Naive thymus-derived CD8-positive, alpha-beta T cell (primary cell): ENCODE results near the gene PLPPR4. TPM values are rescaled to one million over a fixed set of nuclear protein-coding genes. Genes with fewer than 3 reads are reported as not detected.
"Not testable (repeated sequence)": the region's sequence is repeated elsewhere in the genome, so short reads cannot be mapped to it uniquely, and the experiment has no call there.

Experiments used
- ATAC-seq, 2 donors: fragments of 150-1000 bp; cut with Tn5 transposase in 1 of 2; sonication (Bioruptor Pico), chemical (Tn5 transposase) in 1 of 2; 1 replicate in 1 of 2; 2 replicates in 1 of 2; pipeline ENCODE4 v1.10.0; 2021; ENCODE audit warnings: mild to moderate bottlenecking in 2 of 2, moderate library complexity in 2 of 2
- POLR2A ChIA-PET: fragments of 350-600 bp; sonication (Branson Sonifier 250); formaldehyde crosslinking; loops from one replicate; lab custom pipeline; 2021; ENCODE audit warnings: antibody characterized with exemption; lab: Charles Lee
- DNase-seq, 10 donors: peaks; one replicate each; pipeline versions ENCODE4 v3.0.0 to v3.0.0-alpha.2; 2020 to 2022
- H3K27ac Mint-ChIP-seq, 10 donors: one replicate each; pipeline ENCODE4 v1.8.0; 2020 to 2022; ENCODE audit warnings: mild to moderate bottlenecking in 10 of 10, mixed read lengths in 10 of 10, moderate library complexity in 4 of 10, inconsistent platforms in 1 of 10
- H3K27me3 Mint-ChIP-seq, 5 donors: one replicate each; pipeline ENCODE4 v1.8.0; 2021 to 2022; ENCODE audit warnings: mixed read lengths in 5 of 5
- H3K36me3 Mint-ChIP-seq, 3 donors: one replicate each; pipeline ENCODE4 v1.8.0; 2020 to 2022; ENCODE audit warnings: mixed read lengths in 3 of 3, mild to moderate bottlenecking in 2 of 3, inconsistent platforms in 1 of 3
- H3K4me1 Mint-ChIP-seq, 4 donors: one replicate each; pipeline ENCODE4 v1.8.0; 2021 to 2022; ENCODE audit warnings: mixed read lengths in 4 of 4
- H3K4me3 Mint-ChIP-seq, 10 donors: one replicate each; pipeline ENCODE4 v1.8.0; 2020 to 2022; ENCODE audit warnings: mild to moderate bottlenecking in 10 of 10, mixed read lengths in 10 of 10, moderate library complexity in 6 of 10, inconsistent platforms in 1 of 10
- H3K9me3 Mint-ChIP-seq, 9 donors: one replicate each; pipeline ENCODE4 v1.8.0; 2020 to 2022; ENCODE audit warnings: mixed read lengths in 9 of 9, mild to moderate bottlenecking in 3 of 9, inconsistent platforms in 1 of 9, moderate library complexity in 1 of 9
- polyA plus RNA-seq, 3 donors: library from polyadenylated mRNA; unstranded; fragments of 300-500 nt; fragmentation: Illumina TruSeq; gene quantifications; one replicate each; pipeline ENCODE4 v1.2.3, GENCODE V29; 2021
- total RNA-seq, 8 experiments: library from RNA in 2 of 8; stranded (reverse) in 2 of 8; gene quantifications; one replicate each; pipeline ENCODE4 v1.2.3 and lab custom pipeline; 2021 to 2026

The PLPPR4 gene
- total and polyA plus RNA-seq, 5 experiments from 2014 or later: not detected

GRCh38 chr1:99277066-99277465, 12.8 kb downstream of the PLPPR4 start:
- Mint-ChIP-seq H3K9me3 (peaks cover 0 to 22% (median 8%) of the 10 kb centered on the region in 9 donors), H3K4me3 (no peak overlapping the region), H3K27me3 (peaks cover 0 to 5% (median 0%) of the 10 kb centered on the region in 5 donors), H3K27ac (no peak overlapping the region), H3K4me1 (no peaks in the 10 kb centered on the region), H3K36me3 (peaks cover 0 to 6% (median 0%) of the 10 kb centered on the region in 3 donors)
- POLR2A ChIA-PET: no interaction called here
- ATAC-seq: no peak
- no peak for DNase-seq

- Mint-ChIP-seq H3K36me3 (no peaks in the 10 kb centered on the region), H3K27me3 (peaks cover 0 to 12% (median 0%) of the 10 kb centered on the region in 5 donors), H3K4me1 (no peaks in the 10 kb centered on the region), H3K4me3 (no peak overlapping the region), H3K27ac (no peak overlapping the region), H3K9me3 (peaks cover 0 to 5% (median 2%) of the 10 kb centered on the region in 9 donors)
- POLR2A ChIA-PET: no interaction called here
- no peak for DNase-seq
- no peak for ATAC-seq
Measured at GRCh38 chr1:99279525-99279924, 15.2 kb downstream of the PLPPR4 start.

- ATAC-seq (no peak), DNase-seq (no peak)
- Mint-ChIP-seq H3K9me3 (peaks cover 0 to 2% (median 0%) of the 10 kb centered on the region in 9 donors), H3K36me3 (no peaks in the 10 kb centered on the region), H3K27me3 (peaks cover 0 to 9% (median 0%) of the 10 kb centered on the region in 5 donors), H3K4me1 (no peaks in the 10 kb centered on the region), H3K4me3 (no peak overlapping the region), H3K27ac (no peak overlapping the region)
- POLR2A ChIA-PET: no interaction called here
Measured at GRCh38 chr1:99281105-99281504, 16.8 kb downstream of the PLPPR4 start.

GRCh38 chr1:99282536-99282935, 18.2 kb downstream of the PLPPR4 start:
- Mint-ChIP-seq H3K27ac (no peak overlapping the region), H3K36me3 (peaks cover 0 to 8% (median 0%) of the 10 kb centered on the region in 3 donors), H3K4me1 (no peaks in the 10 kb centered on the region), H3K9me3 (peaks cover 0 to 16% (median 6%) of the 10 kb centered on the region in 9 donors), H3K27me3 (peaks cover 0 to 16% (median 2%) of the 10 kb centered on the region in 5 donors), H3K4me3 (no peak overlapping the region)
- DNase-seq: no peak
- POLR2A ChIA-PET: no interaction called here
- no peak for ATAC-seq

GRCh38 chr1:99283521-99283920, 19.2 kb downstream of the PLPPR4 start:
- peaks cover 0 to 16% (median 5%) of the 10 kb centered on the region in 5 donors for H3K27me3 Mint-ChIP-seq
- POLR2A ChIA-PET, H3K4me3 Mint-ChIP-seq, ATAC-seq, H3K36me3 Mint-ChIP-seq, DNase-seq, H3K4me1 Mint-ChIP-seq, H3K27ac Mint-ChIP-seq: not testable (repeated sequence)
- H3K9me3 Mint-ChIP-seq: peaks cover 0 to 16% (median 8%) of the 10 kb centered on the region in 9 donors

GRCh38 chr1:99292886-99293285, 28.6 kb downstream of the PLPPR4 start:
- Mint-ChIP-seq H3K36me3 (peaks cover 0 to 6% (median 0%) of the 10 kb centered on the region in 3 donors), H3K27ac (no peak overlapping the region), H3K4me3 (no peak overlapping the region), H3K9me3 (peaks cover 0 to 19% (median 0%) of the 10 kb centered on the region in 9 donors), H3K4me1 (no peaks in the 10 kb centered on the region), H3K27me3 (peaks cover 0 to 3% (median 0%) of the 10 kb centered on the region in 5 donors)
- DNase-seq: no peak
- no peak for ATAC-seq
- POLR2A ChIA-PET: no interaction called here

- DNase-seq (no peak), ATAC-seq (no peak)
- no peaks in the 10 kb centered on the region for H3K36me3 Mint-ChIP-seq
- no peak overlapping the region for H3K27ac Mint-ChIP-seq
- no peaks in the 10 kb centered on the region for H3K4me1 Mint-ChIP-seq
- POLR2A ChIA-PET: no interaction called here
- H3K27me3 Mint-ChIP-seq: peaks cover 0 to 2% (median 0%) of the 10 kb centered on the region in 5 donors
- peaks cover 0 to 5% (median 0%) of the 10 kb centered on the region in 9 donors for H3K9me3 Mint-ChIP-seq
- H3K4me3 Mint-ChIP-seq: no peak overlapping the region
Measured at GRCh38 chr1:99297923-99298322, 33.6 kb downstream of the PLPPR4 start.

GRCh38 chr1:99304725-99305282, 40.5 kb downstream of the PLPPR4 start:
- H3K4me1 Mint-ChIP-seq: peaks cover 0 to 2% (median 0%) of the 10 kb centered on the region in 4 donors
- H3K4me3 Mint-ChIP-seq: no peak overlapping the region
- no peaks in the 10 kb centered on the region for H3K36me3 Mint-ChIP-seq
- DNase-seq: no peak
- no peak overlapping the region for H3K27ac Mint-ChIP-seq
- POLR2A ChIA-PET: no interaction called here
- H3K27me3 Mint-ChIP-seq: peaks cover 0 to 6% (median 0%) of the 10 kb centered on the region in 5 donors
- H3K9me3 Mint-ChIP-seq: peaks cover 0 to 12% (median 0%) of the 10 kb centered on the region in 9 donors
- ATAC-seq: no peak

- peaks cover 0 to 2% (median 0%) of the 10 kb centered on the region in 4 donors for H3K4me1 Mint-ChIP-seq
- H3K9me3 Mint-ChIP-seq: peaks cover 0 to 12% (median 0%) of the 10 kb centered on the region in 9 donors
- no peak overlapping the region for H3K4me3 Mint-ChIP-seq
- DNase-seq: no peak
- H3K27ac Mint-ChIP-seq: peak overlapping the region in 1 of 10 donors; percentile 56
- peaks cover 0 to 6% (median 0%) of the 10 kb centered on the region in 5 donors for H3K27me3 Mint-ChIP-seq
- ATAC-seq: no peak
- POLR2A ChIA-PET: no interaction called here
- H3K36me3 Mint-ChIP-seq: no peaks in the 10 kb centered on the region
Measured at GRCh38 chr1:99305626-99306025, 41.3 kb downstream of the PLPPR4 start.

GRCh38 chr1:99306056-99306455, 41.8 kb downstream of the PLPPR4 start:
- H3K4me1 Mint-ChIP-seq: peaks cover 0 to 2% (median 0%) of the 10 kb centered on the region in 4 donors
- no peak overlapping the region for H3K4me3 Mint-ChIP-seq
- POLR2A ChIA-PET: no interaction called here
- ATAC-seq (no peak), DNase-seq (no peak)
- H3K9me3 Mint-ChIP-seq: peaks cover 0 to 12% (median 0%) of the 10 kb centered on the region in 9 donors
- no peaks in the 10 kb centered on the region for H3K36me3 Mint-ChIP-seq
- H3K27ac Mint-ChIP-seq: no peak overlapping the region
- peaks cover 0 to 8% (median 0%) of the 10 kb centered on the region in 5 donors for H3K27me3 Mint-ChIP-seq

GRCh38 chr1:99306644-99307043, 42.4 kb downstream of the PLPPR4 start:
- H3K9me3 Mint-ChIP-seq: peaks cover 0 to 12% (median 0%) of the 10 kb centered on the region in 9 donors
- POLR2A ChIA-PET: no interaction called here

GRCh38 chr1:99315305-99315704, 51.0 kb downstream of the PLPPR4 start:
- POLR2A ChIA-PET: no interaction called here
- H3K27ac Mint-ChIP-seq: no peak overlapping the region
- H3K36me3 Mint-ChIP-seq: no peaks in the 10 kb centered on the region
- H3K4me1 Mint-ChIP-seq: no peaks in the 10 kb centered on the region
- peaks cover 0 to 7% (median 6%) of the 10 kb centered on the region in 5 donors for H3K27me3 Mint-ChIP-seq
- ATAC-seq: no peak
- no peak overlapping the region for H3K4me3 Mint-ChIP-seq
- no peak for DNase-seq
- peaks cover 0 to 5% (median 2%) of the 10 kb centered on the region in 9 donors for H3K9me3 Mint-ChIP-seq

More at GRCh38 chr1:99306644-99307043, 42.4 kb downstream of the PLPPR4 start:
- DNase-seq (no peak), ATAC-seq (no peak)
- Mint-ChIP-seq H3K4me1 (peaks cover 0 to 2% (median 0%) of the 10 kb centered on the region in 4 donors), H3K4me3 (no peak overlapping the region), H3K27me3 (peaks cover 0 to 8% (median 5%) of the 10 kb centered on the region in 5 donors), H3K27ac (no peak overlapping the region), H3K36me3 (no peaks in the 10 kb centered on the region)

- H3K9me3 Mint-ChIP-seq: peaks cover 0 to 2% (median 0%) of the 10 kb centered on the region in 9 donors
- no peaks in the 10 kb centered on the region for H3K4me1 Mint-ChIP-seq
- H3K27me3 Mint-ChIP-seq: peaks cover 0 to 11% (median 4%) of the 10 kb centered on the region in 5 donors
- no peak overlapping the region for H3K27ac Mint-ChIP-seq
- no peak for DNase-seq
- H3K4me3 Mint-ChIP-seq: no peak overlapping the region
- POLR2A ChIA-PET: no interaction called here
- H3K36me3 Mint-ChIP-seq: no peaks in the 10 kb centered on the region
- no peak for ATAC-seq
Measured at GRCh38 chr1:99326215-99326949, 62.1 kb downstream of the PLPPR4 start.
